ENCODE results near the gene LENG1.

Gene LENG1

DNA sequence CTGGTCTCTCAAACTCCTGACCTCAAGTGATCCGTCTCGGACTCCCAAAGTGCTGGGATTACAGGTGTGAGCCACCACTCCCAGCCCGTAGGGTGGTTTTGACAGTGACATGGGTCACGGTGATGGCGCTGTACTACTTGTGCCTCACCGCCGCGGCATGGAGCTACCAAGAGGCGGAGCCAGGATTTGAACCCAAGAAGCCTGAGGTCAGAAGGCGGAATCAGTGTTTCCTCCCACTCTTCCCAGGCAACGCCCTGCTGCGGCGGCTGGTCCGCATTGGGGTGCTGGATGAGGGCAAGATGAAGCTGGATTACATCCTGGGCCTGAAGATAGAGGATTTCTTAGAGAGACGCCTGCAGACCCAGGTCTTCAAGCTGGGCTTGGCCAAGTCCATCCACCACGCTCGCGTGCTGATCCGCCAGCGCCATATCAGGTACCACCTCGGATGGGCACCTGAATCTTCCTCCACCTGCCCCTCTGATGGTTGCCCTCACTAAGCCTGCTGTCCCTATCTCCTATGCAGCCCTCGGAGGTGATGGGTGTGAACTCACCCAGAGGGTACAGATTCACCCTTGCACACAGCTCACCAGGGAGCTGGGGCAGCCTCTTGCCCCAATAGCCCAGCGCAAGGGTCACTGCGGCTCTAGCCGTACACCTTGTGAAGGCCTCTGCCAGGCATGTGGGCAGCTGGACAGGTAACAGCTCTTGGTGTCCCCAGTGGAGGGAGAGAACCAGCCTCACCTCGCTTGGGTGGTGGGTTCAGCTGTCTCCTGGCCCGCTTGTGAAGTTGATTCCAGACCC, 46.7 kb upstream of the LENG1 start:
- Histone ChIP-seq H3K4me1 (ENCODE audit: control extremely low read depth in 1 of 4, control insufficient read depth in 4 of 4, insufficient read depth in 4 of 4, low read length in 3 of 4) (peaks cover 30 to 97% (median 95%) of the 10 kb centered on the region in 4 experiments), H3K27me3 (replicated peaks in 2 of 5; ENCODE audit: control insufficient read depth in 4 of 5, insufficient read depth in 5 of 5, low read length in 4 of 5) (no peaks in the 10 kb centered on the region), H3K4me3 (ENCODE audit: control insufficient read depth in 1 of 7, extremely low read depth in 1 of 7, insufficient read depth in 4 of 7, low read depth in 2 of 7, low read length in 6 of 7) (peak overlapping the region in 2 of 7 experiments; percentile 52 to 96), H3K9me3 (ENCODE audit: control extremely low read depth in 1 of 5, control insufficient read depth in 4 of 5, insufficient read depth in 2 of 5, low read depth in 1 of 5, low read length in 4 of 5) (no peaks in the 10 kb centered on the region), H3K27ac (ENCODE audit: insufficient read depth in 1 of 2, low read depth in 1 of 2, low read length in 2 of 2, poor library complexity in 1 of 2, severe bottlenecking in 2 of 2) (peak overlapping the region; percentile 64 to 66), H3K36me3 (ENCODE audit: control insufficient read depth in 4 of 4, insufficient read depth in 4 of 4, low read length in 3 of 4) (peaks cover 11 to 60% (median 47%) of the 10 kb centered on the region in 4 experiments)
- POLR2A ChIA-PET = interaction anchor here (0.9 to 1.3 kb wide), 2 partner anchors 15 to 17 kb away, joined by 3 to 5 read pairs; partner anchors contain the start of gene MBOAT7
- CTCF ChIA-PET = interaction anchor here (0.8 to 4.3 kb wide), 7 partner anchors 9 to 60 kb away, joined by 3 to 24 read pairs (median 4); partner anchors contain the start of genes MBOAT7 and TSEN34
- 97% methylated on average over 22 of the region's 27 CpGs for WGBS (ENCODE audit: insufficient coverage)
- no peak for DNase-seq

DNA sequence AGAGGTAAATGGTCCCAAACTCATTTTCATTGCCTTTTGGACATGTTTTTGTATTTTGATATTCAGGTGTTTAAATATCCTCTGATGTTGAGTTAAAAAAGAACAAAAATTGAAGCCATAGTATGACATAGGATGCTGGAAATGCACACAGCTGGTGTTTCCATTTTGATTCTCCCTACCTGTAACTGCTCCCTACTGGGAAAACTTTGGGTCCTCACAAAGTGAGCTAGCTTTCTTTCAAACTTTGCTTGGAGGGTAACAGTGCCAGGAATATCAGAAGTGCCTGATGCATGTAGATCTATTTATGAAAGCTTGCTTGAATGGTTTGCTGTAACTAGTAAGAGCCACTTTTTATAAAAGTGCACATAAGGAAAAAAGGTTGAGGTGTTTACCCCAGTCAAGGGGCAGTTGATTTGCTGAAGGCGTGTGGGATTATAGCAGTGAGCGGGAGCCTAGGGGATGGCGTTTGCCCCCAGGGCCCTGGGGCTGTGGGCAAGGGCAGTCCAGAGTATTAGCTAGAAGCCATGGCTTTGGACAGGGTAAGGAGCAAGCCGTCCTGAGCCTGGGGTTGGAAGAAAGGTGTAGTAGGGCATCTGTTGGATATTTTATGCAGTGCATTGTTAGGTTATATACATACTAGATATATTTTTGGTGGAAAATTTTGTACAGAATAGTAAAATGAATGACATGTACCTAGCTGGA, 45.4 kb upstream of the LENG1 start:
- Histone ChIP-seq H3K27me3 (replicated peaks in 2 of 5; ENCODE audit: control insufficient read depth in 4 of 5, insufficient read depth in 5 of 5, low read length in 4 of 5) (no peaks in the 10 kb centered on the region), H3K4me3 (ENCODE audit: control insufficient read depth in 1 of 7, extremely low read depth in 1 of 7, insufficient read depth in 4 of 7, low read depth in 2 of 7, low read length in 6 of 7) (peak overlapping the region in 3 of 7 experiments; percentile 16 to 96 (median 60)), H3K36me3 (ENCODE audit: control insufficient read depth in 4 of 4, insufficient read depth in 4 of 4, low read length in 3 of 4) (peaks cover 11 to 61% (median 48%) of the 10 kb centered on the region in 4 experiments), H3K4me1 (ENCODE audit: control extremely low read depth in 1 of 4, control insufficient read depth in 4 of 4, insufficient read depth in 4 of 4, low read length in 3 of 4) (peaks cover 22 to 94% (median 88%) of the 10 kb centered on the region in 4 experiments), H3K27ac (ENCODE audit: insufficient read depth in 1 of 2, low read depth in 1 of 2, low read length in 2 of 2, poor library complexity in 1 of 2, severe bottlenecking in 2 of 2) (peak overlapping the region; percentile 64 to 96), H3K9me3 (ENCODE audit: control extremely low read depth in 1 of 5, control insufficient read depth in 4 of 5, insufficient read depth in 2 of 5, low read depth in 1 of 5, low read length in 4 of 5) (no peaks in the 10 kb centered on the region)
- WGBS (ENCODE audit: insufficient coverage) = 97% methylated on average over 3 of the region's 4 CpGs
- ChIA-PET POLR2A (interaction anchor here (0.7 kb wide), 1 partner anchor 13 kb away, joined by 3 read pairs; no protein-coding TSS in a partner anchor), CTCF (interaction anchor here (1.0 to 4.3 kb wide), 5 partner anchors 13 to 36 kb away, joined by 3 to 24 read pairs (median 4); partner anchors contain the start of genes MBOAT7 and TSEN34)
- DNase-seq = no peak

DNA sequence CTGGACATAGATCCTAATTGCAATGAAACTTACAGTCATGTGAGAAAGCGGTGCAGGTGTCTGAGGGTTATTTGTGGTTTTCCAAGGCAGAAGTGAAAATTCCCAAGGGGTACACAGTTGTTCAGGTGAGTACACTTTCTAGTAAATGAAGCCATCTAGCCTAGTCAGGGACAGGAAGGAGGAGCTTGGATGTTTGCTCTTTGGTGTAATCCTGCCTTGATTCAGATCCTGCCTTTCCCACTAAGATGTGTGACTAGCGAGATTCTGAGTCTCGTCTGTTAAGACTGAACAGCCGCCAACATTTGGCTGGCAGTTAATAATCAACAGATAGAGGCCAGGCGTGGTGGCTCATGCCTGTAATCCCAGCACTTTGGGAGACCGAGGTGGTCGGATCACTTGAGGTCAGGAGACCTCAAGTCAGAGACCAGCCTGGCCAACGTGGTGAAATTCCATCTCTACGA, 43.7 kb upstream of the LENG1 start:
- H3K9me3 ChIP-seq (ENCODE audit: control extremely low read depth in 1 of 5, control insufficient read depth in 4 of 5, insufficient read depth in 2 of 5, low read depth in 1 of 5, low read length in 4 of 5) = no peaks in the 10 kb centered on the region
- peak overlapping the region; percentile 96 to 97 for H3K27ac ChIP-seq (ENCODE audit: insufficient read depth in 1 of 2, low read depth in 1 of 2, low read length in 2 of 2, poor library complexity in 1 of 2, severe bottlenecking in 2 of 2)
- 94% methylated on average over 8 of the region's 9 CpGs for WGBS (ENCODE audit: insufficient coverage)
- peaks cover 21 to 81% (median 74%) of the 10 kb centered on the region in 4 experiments for H3K4me1 ChIP-seq (ENCODE audit: control extremely low read depth in 1 of 4, control insufficient read depth in 4 of 4, insufficient read depth in 4 of 4, low read length in 3 of 4)
- no peaks in the 10 kb centered on the region for H3K27me3 ChIP-seq (replicated peaks in 2 of 5; ENCODE audit: control insufficient read depth in 4 of 5, insufficient read depth in 5 of 5, low read length in 4 of 5)
- CTCF ChIA-PET = interaction anchor here (1.6 to 2.4 kb wide), 3 partner anchors 11 to 29 kb away, joined by 4 to 9 read pairs (median 6); partner anchors contain the start of gene TSEN34
- no peak for DNase-seq
- peak overlapping the region in 6 of 7 experiments; percentile 7 to 96 (median 92) for H3K4me3 ChIP-seq (ENCODE audit: control insufficient read depth in 1 of 7, extremely low read depth in 1 of 7, insufficient read depth in 4 of 7, low read depth in 2 of 7, low read length in 6 of 7)
- POLR2A ChIA-PET = interaction anchor here (0.8 to 1.4 kb wide), 2 partner anchors 12 to 14 kb away, joined by 3 to 5 read pairs; partner anchors contain the start of genes MBOAT7 and TSEN34
- peaks cover 11 to 61% (median 48%) of the 10 kb centered on the region in 4 experiments for H3K36me3 ChIP-seq (ENCODE audit: control insufficient read depth in 4 of 4, insufficient read depth in 4 of 4, low read length in 3 of 4)

DNA sequence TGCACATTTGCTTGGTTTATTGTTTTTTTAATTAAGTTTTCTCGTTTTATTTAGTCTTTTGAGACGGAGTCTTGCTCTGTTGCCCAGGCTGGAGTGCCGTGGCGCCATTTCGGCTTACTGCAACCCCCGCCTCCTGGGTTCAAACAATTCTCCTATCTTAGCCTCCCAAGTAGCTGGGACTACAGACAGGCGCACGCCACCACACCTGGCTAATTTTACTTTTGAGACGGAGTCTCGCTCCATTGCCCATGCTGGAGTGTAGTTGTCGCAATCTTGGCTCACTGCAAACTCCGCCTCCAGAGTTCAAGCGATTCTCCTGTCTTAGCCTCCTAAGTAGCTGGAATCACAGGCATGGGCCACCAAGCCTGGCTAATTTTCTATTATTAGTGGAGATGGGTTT, 42.5 kb upstream of the LENG1 start:
- Histone ChIP-seq H3K27me3 (replicated peaks in 2 of 5; ENCODE audit: control insufficient read depth in 4 of 5, insufficient read depth in 5 of 5, low read length in 4 of 5) (no peaks in the 10 kb centered on the region), H3K27ac (ENCODE audit: insufficient read depth in 1 of 2, low read depth in 1 of 2, low read length in 2 of 2, poor library complexity in 1 of 2, severe bottlenecking in 2 of 2) (peak overlapping the region; percentile 96 to 97), H3K4me3 (ENCODE audit: control insufficient read depth in 1 of 7, extremely low read depth in 1 of 7, insufficient read depth in 4 of 7, low read depth in 2 of 7, low read length in 6 of 7) (peak overlapping the region; percentile 39 to 96 (median 90)), H3K36me3 (ENCODE audit: control insufficient read depth in 4 of 4, insufficient read depth in 4 of 4, low read length in 3 of 4) (peaks cover 11 to 59% (median 49%) of the 10 kb centered on the region in 4 experiments), H3K9me3 (ENCODE audit: control extremely low read depth in 1 of 5, control insufficient read depth in 4 of 5, insufficient read depth in 2 of 5, low read depth in 1 of 5, low read length in 4 of 5) (no peaks in the 10 kb centered on the region), H3K4me1 (ENCODE audit: control extremely low read depth in 1 of 4, control insufficient read depth in 4 of 4, insufficient read depth in 4 of 4, low read length in 3 of 4) (peaks cover 20 to 69% (median 63%) of the 10 kb centered on the region in 4 experiments)
- 93% methylated on average over 11 of the region's 13 CpGs for WGBS (ENCODE audit: insufficient coverage)
- CTCF ChIA-PET = interaction anchor here (1.2 to 2.4 kb wide), 3 partner anchors 10 to 18 kb away, joined by 3 to 9 read pairs (median 6); partner anchors contain the start of gene TSEN34
- POLR2A ChIA-PET = interaction anchor here (1.4 to 3.5 kb wide), 2 partner anchors 8 to 12 kb away, joined by 5 to 33 read pairs; partner anchors contain the start of gene MBOAT7
- no peak for DNase-seq

DNA sequence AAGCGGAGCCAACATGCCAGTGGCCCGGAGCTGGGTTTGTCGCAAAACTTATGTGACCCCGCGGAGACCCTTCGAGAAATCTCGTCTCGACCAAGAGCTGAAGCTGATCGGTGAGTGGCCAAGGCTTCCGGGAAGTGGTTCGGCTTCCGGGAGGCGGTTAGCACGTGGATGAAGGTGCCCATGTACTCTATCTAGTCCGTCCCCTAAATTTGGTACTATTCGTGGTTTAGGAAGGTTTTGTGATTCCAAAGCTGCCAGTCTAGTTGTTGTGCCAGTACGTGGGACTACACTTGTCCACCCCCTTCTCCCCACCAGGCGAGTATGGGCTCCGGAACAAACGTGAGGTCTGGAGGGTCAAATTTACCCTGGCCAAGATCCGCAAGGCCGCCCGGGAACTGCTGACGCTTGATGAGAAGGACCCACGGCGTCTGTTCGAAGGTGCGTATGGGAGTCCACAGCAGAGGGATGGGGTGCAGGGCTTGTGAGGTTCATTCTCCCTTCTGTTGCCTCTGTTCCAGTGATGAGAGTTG, 41.7 kb upstream of the LENG1 start:
- peak overlapping the region; percentile 39 to 96 (median 90) for H3K4me3 ChIP-seq (ENCODE audit: control insufficient read depth in 1 of 7, extremely low read depth in 1 of 7, insufficient read depth in 4 of 7, low read depth in 2 of 7, low read length in 6 of 7)
- peaks cover 17 to 62% (median 56%) of the 10 kb centered on the region in 4 experiments for H3K4me1 ChIP-seq (ENCODE audit: control extremely low read depth in 1 of 4, control insufficient read depth in 4 of 4, insufficient read depth in 4 of 4, low read length in 3 of 4)
- 7% methylated on average over 23 of the region's 28 CpGs for WGBS (ENCODE audit: insufficient coverage)
- H3K27me3 ChIP-seq (replicated peaks in 2 of 5; ENCODE audit: control insufficient read depth in 4 of 5, insufficient read depth in 5 of 5, low read length in 4 of 5) = no peaks in the 10 kb centered on the region
- ChIA-PET CTCF (interaction anchor here (0.9 to 3.0 kb wide), 5 partner anchors 9 to 31 kb away, joined by 3 to 18 read pairs (median 5); no protein-coding TSS in a partner anchor), POLR2A (interaction anchor here (0.7 to 3.5 kb wide), 5 partner anchors 8 to 392 kb away, joined by 3 to 33 read pairs (median 4); partner anchors contain the start of genes CNOT3, MBOAT7 and TSEN34)
- peak overlapping the region; percentile 96 to 97 for H3K27ac ChIP-seq (ENCODE audit: insufficient read depth in 1 of 2, low read depth in 1 of 2, low read length in 2 of 2, poor library complexity in 1 of 2, severe bottlenecking in 2 of 2)
- no peaks in the 10 kb centered on the region for H3K9me3 ChIP-seq (ENCODE audit: control extremely low read depth in 1 of 5, control insufficient read depth in 4 of 5, insufficient read depth in 2 of 5, low read depth in 1 of 5, low read length in 4 of 5)
- DNase-seq = no peak
- peaks cover 11 to 52% (median 44%) of the 10 kb centered on the region in 4 experiments for H3K36me3 ChIP-seq (ENCODE audit: control insufficient read depth in 4 of 4, insufficient read depth in 4 of 4, low read length in 3 of 4)

DNA sequence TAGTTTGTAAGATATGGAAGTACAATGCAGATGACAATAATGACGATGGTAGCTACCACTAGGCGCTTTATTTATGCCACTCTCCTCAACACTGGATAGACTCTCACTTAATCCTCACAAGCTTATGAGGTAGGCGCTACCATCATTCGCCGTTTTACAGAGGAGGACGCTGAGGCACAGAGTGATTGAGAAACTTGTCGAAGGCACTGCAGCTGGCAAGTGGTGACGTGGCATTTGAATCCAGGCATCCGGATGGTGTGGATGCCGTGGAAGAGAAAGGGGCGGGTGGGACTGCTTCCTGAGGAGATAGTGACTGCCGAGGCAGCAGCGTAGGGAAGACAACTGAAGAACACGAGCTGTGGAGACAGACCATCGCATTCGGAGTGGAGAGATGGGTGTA, 39.9 kb upstream of the LENG1 start:
- ChIA-PET POLR2A (interaction anchor here (2.4 to 3.5 kb wide), 2 partner anchors 9 to 10 kb away, joined by 28 to 33 read pairs; partner anchors contain the start of genes MBOAT7 and TSEN34), CTCF (interaction anchor here (1.2 to 3.0 kb wide), 5 partner anchors 10 to 71 kb away, joined by 3 to 18 read pairs (median 3); partner anchors contain the start of gene MBOAT7)
- Histone ChIP-seq H3K36me3 (ENCODE audit: control insufficient read depth in 4 of 4, insufficient read depth in 4 of 4, low read length in 3 of 4) (peaks cover 2 to 40% (median 35%) of the 10 kb centered on the region in 4 experiments), H3K4me1 (ENCODE audit: control extremely low read depth in 1 of 4, control insufficient read depth in 4 of 4, insufficient read depth in 4 of 4, low read length in 3 of 4) (peaks cover 9 to 44% (median 37%) of the 10 kb centered on the region in 4 experiments), H3K27ac (ENCODE audit: insufficient read depth in 1 of 2, low read depth in 1 of 2, low read length in 2 of 2, poor library complexity in 1 of 2, severe bottlenecking in 2 of 2) (no peak overlapping the region), H3K4me3 (ENCODE audit: control insufficient read depth in 1 of 7, extremely low read depth in 1 of 7, insufficient read depth in 4 of 7, low read depth in 2 of 7, low read length in 6 of 7) (no peak overlapping the region), H3K9me3 (ENCODE audit: control extremely low read depth in 1 of 5, control insufficient read depth in 4 of 5, insufficient read depth in 2 of 5, low read depth in 1 of 5, low read length in 4 of 5) (no peaks in the 10 kb centered on the region), H3K27me3 (replicated peaks in 2 of 5; ENCODE audit: control insufficient read depth in 4 of 5, insufficient read depth in 5 of 5, low read length in 4 of 5) (no peaks in the 10 kb centered on the region)
- DNase-seq = no peak
- 92% methylated on average over 8 of the region's 16 CpGs for WGBS (ENCODE audit: insufficient coverage)

All from common myeloid progenitor, CD34-positive (primary cell).